Measurements from ENCODE around the gene APBB1IP. TPM values are rescaled to one million over a fixed set of nuclear protein-coding genes. Genes with fewer than 3 reads are reported as not detected.

Gene APBB1IP
- total RNA-seq, 1 experiment from 2014 or later, result 0.22 TPM

DNA sequence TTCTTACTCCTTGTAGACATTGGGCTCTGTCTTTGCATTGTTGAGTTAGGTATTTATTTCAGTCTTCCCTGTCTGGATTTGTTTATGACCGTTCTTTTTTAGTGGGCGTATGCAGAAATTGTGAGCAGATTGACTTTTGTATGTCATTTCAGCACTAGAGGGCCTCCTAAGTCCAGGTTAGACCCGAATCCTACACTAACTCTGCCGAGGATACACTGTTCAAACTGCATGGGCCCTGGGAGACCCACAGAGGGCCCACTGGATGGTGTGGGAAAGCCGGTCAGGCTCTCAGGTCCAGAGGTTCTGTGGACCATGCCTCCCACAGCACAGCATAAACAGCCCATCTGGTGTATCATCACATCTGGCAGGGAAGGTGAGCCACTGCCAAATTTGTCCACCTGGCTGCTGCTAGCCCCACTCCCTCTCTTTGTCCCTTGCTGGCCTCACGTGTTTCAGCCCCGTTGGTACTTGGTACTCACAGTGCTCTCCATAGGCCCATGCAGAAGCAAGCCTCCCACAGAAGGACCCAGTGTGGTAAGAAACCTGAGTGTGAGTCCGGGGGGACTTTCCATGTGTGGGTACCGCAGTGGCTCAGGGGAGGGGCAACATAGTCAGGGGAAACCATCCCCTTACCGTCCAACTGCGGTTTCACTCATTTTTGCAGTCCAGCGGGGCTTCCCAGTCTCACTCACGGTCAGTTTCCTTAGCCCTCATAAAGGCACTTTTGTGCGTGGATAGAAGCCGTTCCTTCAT, 112.8 kb downstream of the APBB1IP start:
- peak; percentile 98 for ATAC-seq

GRCh38 chr10:26554246-26554645, 116.1 kb downstream of the APBB1IP start:
- Mint-ChIP-seq H3K9me3 (no peaks in the 10 kb centered on the region), H3K4me1 (peaks cover 24% of the 10 kb centered on the region), H3K36me3 (no peaks in the 10 kb centered on the region), H3K27ac (no peak overlapping the region), H3K4me3 (no peak overlapping the region), H3K27me3 (ENCODE audit: low read depth) (no peaks in the 10 kb centered on the region)
- TF ChIP-seq NFATC4 (CRISPR knock-in tag; IDR thresholded peaks at IDR 0.05) (no peak), ZNF121 (CRISPR knock-in tag; IDR thresholded peaks at IDR 0.05) (no peak), ZBTB43 (CRISPR knock-in tag; IDR thresholded peaks at IDR 0.05) (no peak), HMGA2 (CRISPR knock-in tag; IDR thresholded peaks at IDR 0.05) (no peak), ELF4 (CRISPR knock-in tag; IDR thresholded peaks at IDR 0.05; ENCODE audit: low read depth) (no peak), ZNF263 (CRISPR knock-in tag; IDR thresholded peaks at IDR 0.05; ENCODE audit: low read depth) (no peak), RELA (CRISPR knock-in tag; IDR thresholded peaks at IDR 0.05; ENCODE audit: borderline replicate concordance) (no peak), OVOL2 (CRISPR knock-in tag; IDR thresholded peaks at IDR 0.05; ENCODE audit: borderline replicate concordance) (no peak), NR2C2 (CRISPR knock-in tag; IDR thresholded peaks at IDR 0.05) (no peak), E2F5 (CRISPR knock-in tag; IDR thresholded peaks at IDR 0.05) (no peak)
- TF ChIP-seq, protein P1, sequence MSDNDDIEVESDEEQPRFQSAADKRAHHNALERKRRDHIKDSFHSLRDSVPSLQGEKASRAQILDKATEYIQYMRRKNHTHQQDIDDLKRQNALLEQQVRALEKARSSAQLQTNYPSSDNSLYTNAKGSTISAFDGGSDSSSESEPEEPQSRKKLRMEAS (CRISPR knock-in tag; IDR thresholded peaks at IDR 0.05), result no peak
- CTCF ChIA-PET, result interaction anchor here (0.6 to 3.9 kb wide), 3 partner anchors 20 to 221 kb away, joined by 3 to 27 read pairs (median 5); no protein-coding TSS in a partner anchor
- POLR2A ChIA-PET, result no interaction called here
- no peak for ATAC-seq
- DNase-seq (ENCODE audit: low spot score), result no peak

More for the DNA sequence above, 112.8 kb downstream of the APBB1IP start:
- ChIA-PET CTCF (interaction anchor here (2.4 kb wide), 1 partner anchor 16 kb away, joined by 13 read pairs; no protein-coding TSS in a partner anchor), POLR2A (no interaction called here)
- peak; percentile 21 for DNase-seq (ENCODE audit: low spot score)
- Mint-ChIP-seq H3K4me1 (peaks cover 16% of the 10 kb centered on the region), H3K4me3 (no peak overlapping the region), H3K27ac (no peak overlapping the region), H3K9me3 (no peaks in the 10 kb centered on the region), H3K36me3 (no peaks in the 10 kb centered on the region), H3K27me3 (ENCODE audit: low read depth) (no peaks in the 10 kb centered on the region)
- TF ChIP-seq, protein P2, sequence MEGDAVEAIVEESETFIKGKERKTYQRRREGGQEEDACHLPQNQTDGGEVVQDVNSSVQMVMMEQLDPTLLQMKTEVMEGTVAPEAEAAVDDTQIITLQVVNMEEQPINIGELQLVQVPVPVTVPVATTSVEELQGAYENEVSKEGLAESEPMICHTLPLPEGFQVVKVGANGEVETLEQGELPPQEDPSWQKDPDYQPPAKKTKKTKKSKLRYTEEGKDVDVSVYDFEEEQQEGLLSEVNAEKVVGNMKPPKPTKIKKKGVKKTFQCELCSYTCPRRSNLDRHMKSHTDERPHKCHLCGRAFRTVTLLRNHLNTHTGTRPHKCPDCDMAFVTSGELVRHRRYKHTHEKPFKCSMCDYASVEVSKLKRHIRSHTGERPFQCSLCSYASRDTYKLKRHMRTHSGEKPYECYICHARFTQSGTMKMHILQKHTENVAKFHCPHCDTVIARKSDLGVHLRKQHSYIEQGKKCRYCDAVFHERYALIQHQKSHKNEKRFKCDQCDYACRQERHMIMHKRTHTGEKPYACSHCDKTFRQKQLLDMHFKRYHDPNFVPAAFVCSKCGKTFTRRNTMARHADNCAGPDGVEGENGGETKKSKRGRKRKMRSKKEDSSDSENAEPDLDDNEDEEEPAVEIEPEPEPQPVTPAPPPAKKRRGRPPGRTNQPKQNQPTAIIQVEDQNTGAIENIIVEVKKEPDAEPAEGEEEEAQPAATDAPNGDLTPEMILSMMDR (IDR thresholded peaks at IDR 0.05), result 0 out of 2 replicates have a peak, but pooled peaks have one; percentile 28
- no peak for TF ChIP-seq ZBTB21 (CRISPR knock-in tag; IDR thresholded peaks at IDR 0.05; ENCODE audit: borderline replicate concordance)

DNA sequence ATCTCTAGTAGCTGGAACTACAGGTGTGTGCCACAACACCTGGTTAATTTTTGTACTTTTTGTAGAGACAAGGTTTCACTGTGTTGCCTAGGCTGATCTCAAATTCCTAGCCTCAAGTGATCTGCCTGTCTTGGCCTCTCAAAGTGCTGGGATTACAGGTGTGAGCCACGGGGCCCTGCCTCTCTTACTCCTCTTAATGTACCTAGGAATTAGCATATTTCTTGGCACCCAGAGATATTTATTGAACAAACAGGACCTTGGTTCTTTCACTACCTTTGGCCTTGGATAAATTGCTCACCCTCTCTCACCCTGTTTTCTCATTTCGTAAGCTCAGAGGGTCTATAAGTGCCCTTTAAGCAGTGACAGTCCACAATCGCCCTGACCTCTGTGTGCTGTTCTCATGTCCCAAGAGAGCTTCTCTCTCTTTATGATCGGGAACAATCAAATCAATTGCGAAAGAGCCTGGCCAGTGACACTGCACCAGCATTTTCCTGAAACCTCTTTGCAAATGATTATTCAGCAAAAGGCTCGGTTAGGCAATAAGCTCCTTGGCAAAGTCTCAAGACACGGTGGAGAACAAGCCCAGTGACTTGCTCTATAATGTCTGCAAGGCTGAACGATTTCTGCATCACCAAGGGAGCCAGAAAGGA, 117.7 kb downstream of the APBB1IP start:
- Mint-ChIP-seq H3K4me1 (peaks cover 24% of the 10 kb centered on the region), H3K4me3 (no peak overlapping the region), H3K9me3 (no peaks in the 10 kb centered on the region), H3K27me3 (ENCODE audit: low read depth) (no peaks in the 10 kb centered on the region; the same call in 1 of the 2 replicates), H3K36me3 (no peaks in the 10 kb centered on the region), H3K27ac (no peak overlapping the region)
- ChIA-PET POLR2A (no interaction called here), CTCF (interaction anchor here (0.8 to 3.9 kb wide), 9 partner anchors 11 to 680 kb away, joined by 3 to 41 read pairs (median 5); no protein-coding TSS in a partner anchor)
- ATAC-seq (no peak), DNase-seq (ENCODE audit: low spot score) (no peak)
- TF ChIP-seq USF1 (CRISPR knock-in tag; IDR thresholded peaks at IDR 0.05) (no peak), NFATC4 (CRISPR knock-in tag; IDR thresholded peaks at IDR 0.05) (no peak), RELA (CRISPR knock-in tag; IDR thresholded peaks at IDR 0.05; ENCODE audit: borderline replicate concordance) (no peak), AFF4 (CRISPR knock-in tag; IDR thresholded peaks at IDR 0.05; ENCODE audit: borderline replicate concordance) (no peak), PRRX2 (CRISPR knock-in tag; IDR thresholded peaks at IDR 0.05) (no peak)
- TF ChIP-seq, protein P3, sequence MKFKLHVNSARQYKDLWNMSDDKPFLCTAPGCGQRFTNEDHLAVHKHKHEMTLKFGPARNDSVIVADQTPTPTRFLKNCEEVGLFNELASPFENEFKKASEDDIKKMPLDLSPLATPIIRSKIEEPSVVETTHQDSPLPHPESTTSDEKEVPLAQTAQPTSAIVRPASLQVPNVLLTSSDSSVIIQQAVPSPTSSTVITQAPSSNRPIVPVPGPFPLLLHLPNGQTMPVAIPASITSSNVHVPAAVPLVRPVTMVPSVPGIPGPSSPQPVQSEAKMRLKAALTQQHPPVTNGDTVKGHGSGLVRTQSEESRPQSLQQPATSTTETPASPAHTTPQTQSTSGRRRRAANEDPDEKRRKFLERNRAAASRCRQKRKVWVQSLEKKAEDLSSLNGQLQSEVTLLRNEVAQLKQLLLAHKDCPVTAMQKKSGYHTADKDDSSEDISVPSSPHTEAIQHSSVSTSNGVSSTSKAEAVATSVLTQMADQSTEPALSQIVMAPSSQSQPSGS (CRISPR knock-in tag; IDR thresholded peaks at IDR 0.05; ENCODE audit: borderline replicate concordance, low read depth), result no peak
